Endothelial cell of umbilical vein (primary cell): Measurements from ENCODE around the gene ST3GAL5. TPM values are rescaled to one million over a fixed set of nuclear protein-coding genes. Genes with fewer than 3 reads are reported as not detected.

ENCODE experiments used
- BruUV-seq: library from RNA; stranded (reverse); fragments of 400-500 nt; replicated peaks from 2 replicates; lab custom pipeline; 2021; lab: Mats Ljungman, UMichigan
- CTCF ChIA-PET: fragments of 300-600, 350-600 bp; sonication (Branson Sonifier 250); formaldehyde crosslinking; loops from one replicate; lab custom pipeline; 2021; ENCODE audit warnings: antibody characterized with exemption, inconsistent platforms; lab: Charles Lee
- POLR2A ChIA-PET: fragments of 300-600, 350-600 bp; sonication (Branson Sonifier 250); formaldehyde crosslinking; loops from one replicate; lab custom pipeline; 2021; ENCODE audit warnings: antibody characterized with exemption, inconsistent platforms; lab: Charles Lee
- DNase-seq: peaks from one replicate; pipeline ENCODE4 v3.0.0-alpha.2; 2011; ENCODE audit warnings: low read depth, low spot score
- FAIRE-seq: peaks from 2 replicates; lab custom pipeline; 2011; peaks lifted over from hg19 to GRCh38; lab: Jason Lieb, UNC
- H2AFZ ChIP-seq: 2 replicates; pipeline ENCODE4 v1.6.0; 2012; ENCODE audit warnings: low read depth, low read length, control low read depth, inconsistent platforms
- H3K27ac ChIP-seq: 2 replicates; pipeline ENCODE4 v1.5.1; 2011; ENCODE audit warnings: low read depth, mild to moderate bottlenecking, control low read depth, low read length, moderate library complexity; ENCODE audit not compliant: insufficient read depth
- H3K27me3 ChIP-seq, 2 experiments: 2 replicates each; pipeline versions ENCODE4 v1.6.0 to v1.6.1; 2011; ENCODE audit warnings: low read length in 2 of 2, mixed read lengths in 1 of 2; ENCODE audit not compliant: control insufficient read depth in 2 of 2, insufficient read depth in 2 of 2
- H3K36me3 ChIP-seq, 2 experiments: 2 replicates in 1 of 2; 3 replicates in 1 of 2; pipeline ENCODE4 v1.5.1; 2011; ENCODE audit warnings: low read length in 2 of 2, mild to moderate bottlenecking in 1 of 2, moderate library complexity in 1 of 2; ENCODE audit not compliant: control insufficient read depth in 2 of 2, insufficient read depth in 2 of 2; ENCODE audit errors: extremely low read depth in 1 of 2
- H3K4me1 ChIP-seq: 3 replicates; pipeline ENCODE4 v1.5.1; 2011; ENCODE audit warnings: mild to moderate bottlenecking, low read length; ENCODE audit not compliant: control insufficient read depth, insufficient read depth; ENCODE audit errors: extremely low read depth
- H3K4me2 ChIP-seq: 2 replicates; pipeline ENCODE4 v1.6.1; 2011; ENCODE audit warnings: low read length, control low read depth, mixed read lengths; ENCODE audit not compliant: insufficient read depth
- H3K4me3 ChIP-seq, 3 experiments: fragments of 200-600 bp in 1 of 3; sonication (generic), shearing (Covaris generic) in 1 of 3; replicated peaks in 1 of 3; 2 replicates each; pipeline ENCODE4 v1.5.1; 2011 to 2016; ENCODE audit warnings: control low read depth in 3 of 3, low read length in 3 of 3, mild to moderate bottlenecking in 2 of 3, inconsistent platforms in 1 of 3, low read depth in 1 of 3, moderate library complexity in 1 of 3; ENCODE audit not compliant: insufficient read depth in 1 of 3
- H3K79me2 ChIP-seq: 2 replicates; pipeline ENCODE4 v1.6.0; 2012; ENCODE audit warnings: low read length, inconsistent platforms; ENCODE audit not compliant: control insufficient read depth, insufficient read depth
- H3K9ac ChIP-seq: replicated peaks from 2 replicates; pipeline ENCODE3; 2011; ENCODE audit warnings: low read length, control low read depth; ENCODE audit not compliant: insufficient read depth; ENCODE audit errors: extremely low read depth
- H3K9me1 ChIP-seq: replicated peaks from 3 replicates; pipeline ENCODE4 v1.6.0; 2011; ENCODE audit warnings: mild to moderate bottlenecking, low read length; ENCODE audit not compliant: control insufficient read depth, insufficient read depth; ENCODE audit errors: extremely low read depth
- H3K9me3 ChIP-seq: replicated peaks from 2 replicates; pipeline ENCODE4 v1.5.1; 2012; ENCODE audit warnings: low read length, inconsistent platforms; ENCODE audit not compliant: control insufficient read depth, insufficient read depth
- H4K20me1 ChIP-seq: replicated peaks from 2 replicates; pipeline ENCODE3; 2011; ENCODE audit warnings: mild to moderate bottlenecking, low read length; ENCODE audit not compliant: control insufficient read depth, insufficient read depth; ENCODE audit errors: extremely low read depth
- EZH2 ChIP-seq: IDR thresholded peaks from 2 replicates; pipeline ENCODE4 v1.6.1; 2012; ENCODE audit warnings: borderline replicate concordance, low read depth, mild to moderate bottlenecking, moderate library complexity, low read length, inconsistent platforms; ENCODE audit not compliant: severe bottlenecking
- FOS ChIP-seq: IDR thresholded peaks from 2 replicates; pipeline ENCODE4 v1.6.1; 2011; ENCODE audit warnings: mild to moderate bottlenecking, low read length, moderate library complexity, borderline replicate concordance; ENCODE audit not compliant: insufficient read depth
- GATA2 ChIP-seq: IDR thresholded peaks from 2 replicates; pipeline ENCODE4 v1.7.0; 2011; ENCODE audit warnings: low read depth, mild to moderate bottlenecking, moderate library complexity, mixed read lengths, low read length; ENCODE audit not compliant: insufficient read length, insufficient read depth
- JUN ChIP-seq: IDR thresholded peaks from 2 replicates; pipeline ENCODE4 v1.6.1; 2011; ENCODE audit warnings: borderline replicate concordance, low read depth; ENCODE audit not compliant: insufficient read length, insufficient read depth
- MYC ChIP-seq: IDR thresholded peaks from one replicate; pipeline ENCODE4 v1.6.1; 2011; ENCODE audit warnings: mild to moderate bottlenecking, low read depth, low read length
- POLR2A ChIP-seq: IDR thresholded peaks from 2 replicates; pipeline ENCODE4 v1.6.1; 2012; ENCODE audit warnings: low read depth, mild to moderate bottlenecking, control low read depth, low read length
- POLR2AphosphoS5 ChIP-seq: IDR thresholded peaks from 2 replicates; pipeline ENCODE4 v1.6.1; 2012; ENCODE audit warnings: low read depth, mild to moderate bottlenecking, control low read depth, low read length, moderate library complexity; ENCODE audit not compliant: insufficient read depth
- dilution Hi-C: fragments of 300-500 bp; cut with MboI; formaldehyde crosslinking; loops from one replicate; pipeline ENCODE4 v1.15.0; 2019; ENCODE audit warnings: low sequenced_read_pairs; ENCODE audit not compliant: extremely low pct_ligation_motif_present
- intact Hi-C: fragments of 100-400 bp; cut with micrococcal nuclease; formaldehyde crosslinking; loops from one replicate; pipeline ENCODE4 v1.10.0; 2022
- polyA plus RNA-seq, 4 experiments: library from polyadenylated mRNA; depleted of rRNA in 3 of 4; stranded (reverse) in 3 of 4; unstranded in 1 of 4; fragments of >200 nt; gene quantifications; 2 replicates each; pipeline versions ENCODE4 v1.2.1 to v1.2.3, GENCODE V29; 2011 to 2012; ENCODE audit warnings: missing spikeins in 1 of 4
- total RNA-seq: library from RNA; stranded (reverse); gene quantifications from 2 replicates; pipeline ENCODE4 v1.2.3, GENCODE V29; 2021
- TF ChIP-seq, protein P1 (sequence below), 2 donors: IDR thresholded peaks; 1 replicate in 1 of 2; 2 replicates in 1 of 2; pipeline ENCODE4 v1.5.1; 2011; ENCODE audit warnings: low read length in 2 of 2, mild to moderate bottlenecking in 2 of 2, moderate library complexity in 2 of 2, control low read depth in 1 of 2, inconsistent platforms in 1 of 2, low read depth in 1 of 2; ENCODE audit not compliant: insufficient read depth in 1 of 2; ENCODE audit errors: extremely low read depth in 1 of 2
- TF ChIP-seq, protein P2 (sequence below): IDR thresholded peaks from 2 replicates; pipeline ENCODE4 v1.6.1; 2011; ENCODE audit not compliant: insufficient read depth, insufficient read length

Gene ST3GAL5
- total and polyA plus RNA-seq, 2 donors (not counting 3 experiments of a cell fraction or from before 2014, with no cell fraction given), result 9.5 to 16.0 TPM

DNA sequence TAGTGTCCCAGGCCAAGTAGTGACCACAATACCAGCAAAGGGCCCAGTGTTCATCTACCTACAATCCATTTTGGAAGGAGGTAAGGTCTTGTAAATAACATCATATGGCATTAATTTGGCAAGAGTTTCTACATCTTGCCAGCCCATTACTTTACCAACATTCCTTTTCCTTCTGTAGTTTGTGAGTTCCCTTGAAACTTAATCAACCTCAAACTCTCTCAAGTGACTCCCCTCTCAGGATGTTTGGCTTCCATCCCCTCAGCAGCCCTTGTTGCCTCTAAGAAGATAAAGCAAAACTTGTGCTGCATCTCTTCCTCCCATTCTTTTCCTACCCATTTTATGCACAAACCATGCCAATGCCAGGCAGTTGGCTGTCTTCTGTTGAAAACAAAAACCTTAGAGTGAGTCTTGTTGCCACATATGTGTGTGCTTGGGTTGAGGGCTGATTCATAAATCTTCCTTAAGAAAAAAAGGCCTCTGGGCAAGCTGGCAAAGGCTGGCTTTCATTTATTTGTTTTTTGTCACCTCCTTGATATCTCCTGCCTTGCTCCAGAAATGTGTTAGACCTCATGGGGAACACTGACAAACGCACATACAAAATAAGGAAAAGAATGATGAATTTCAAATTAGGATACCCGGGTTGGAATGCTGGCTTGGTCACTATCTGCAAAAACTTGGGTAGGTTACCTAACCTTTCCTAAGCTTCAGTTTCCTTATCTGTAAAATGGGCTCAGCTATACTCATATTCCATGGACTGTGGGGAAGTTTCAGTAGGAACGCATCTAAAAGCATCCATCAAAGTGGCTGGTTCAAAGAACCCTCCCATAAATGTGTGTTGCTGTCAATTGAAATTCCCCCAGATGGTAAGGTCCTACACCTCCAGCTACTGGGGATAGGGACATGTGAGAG lies 29.4 kb upstream of the ST3GAL5 start:
- H2AFZ ChIP-seq, result no peak overlapping the region
- CTCF ChIA-PET, result interaction anchor here (0.5 kb wide), 1 partner anchor 20 kb away, joined by 3 read pairs; no protein-coding TSS in a partner anchor

More for the DNA sequence above, 29.4 kb upstream of the ST3GAL5 start:
- Histone ChIP-seq H3K79me2 (no peaks in the 10 kb centered on the region), H3K4me3 (no peak overlapping the region), H3K9me1 (no peaks in the 10 kb centered on the region), H4K20me1 (no peaks in the 10 kb centered on the region), H3K4me1 (no peaks in the 10 kb centered on the region), H3K36me3 (no peaks in the 10 kb centered on the region), H3K27me3 (no peaks in the 10 kb centered on the region), H3K27ac (no peak overlapping the region), H3K4me2 (no peak overlapping the region), H3K9ac (no peak overlapping the region), H3K9me3 (no peaks in the 10 kb centered on the region)
- TF ChIP-seq MYC (no peak), JUN (no peak), POLR2AphosphoS5 (no peak), FOS (no peak), EZH2 (no peak), GATA2 (no peak), POLR2A (no peak)
- TF ChIP-seq, protein P1, sequence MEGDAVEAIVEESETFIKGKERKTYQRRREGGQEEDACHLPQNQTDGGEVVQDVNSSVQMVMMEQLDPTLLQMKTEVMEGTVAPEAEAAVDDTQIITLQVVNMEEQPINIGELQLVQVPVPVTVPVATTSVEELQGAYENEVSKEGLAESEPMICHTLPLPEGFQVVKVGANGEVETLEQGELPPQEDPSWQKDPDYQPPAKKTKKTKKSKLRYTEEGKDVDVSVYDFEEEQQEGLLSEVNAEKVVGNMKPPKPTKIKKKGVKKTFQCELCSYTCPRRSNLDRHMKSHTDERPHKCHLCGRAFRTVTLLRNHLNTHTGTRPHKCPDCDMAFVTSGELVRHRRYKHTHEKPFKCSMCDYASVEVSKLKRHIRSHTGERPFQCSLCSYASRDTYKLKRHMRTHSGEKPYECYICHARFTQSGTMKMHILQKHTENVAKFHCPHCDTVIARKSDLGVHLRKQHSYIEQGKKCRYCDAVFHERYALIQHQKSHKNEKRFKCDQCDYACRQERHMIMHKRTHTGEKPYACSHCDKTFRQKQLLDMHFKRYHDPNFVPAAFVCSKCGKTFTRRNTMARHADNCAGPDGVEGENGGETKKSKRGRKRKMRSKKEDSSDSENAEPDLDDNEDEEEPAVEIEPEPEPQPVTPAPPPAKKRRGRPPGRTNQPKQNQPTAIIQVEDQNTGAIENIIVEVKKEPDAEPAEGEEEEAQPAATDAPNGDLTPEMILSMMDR (IDR thresholded peaks at IDR 0.05; ENCODE audit: extremely low read depth in 1 of 2, insufficient read depth in 1 of 2, low read depth in 1 of 2, low read length in 2 of 2), result no peak
- TF ChIP-seq, protein P2, sequence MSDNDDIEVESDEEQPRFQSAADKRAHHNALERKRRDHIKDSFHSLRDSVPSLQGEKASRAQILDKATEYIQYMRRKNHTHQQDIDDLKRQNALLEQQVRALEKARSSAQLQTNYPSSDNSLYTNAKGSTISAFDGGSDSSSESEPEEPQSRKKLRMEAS, result no peak
- dilution Hi-C loops, result no loop called here
- BruUV-seq, result no TSS peak
- FAIRE-seq (no peak), DNase-seq (no peak)
- POLR2A ChIA-PET, result no interaction called here
- intact Hi-C loops, result no loop called here
